ENCODE measurements around the gene RAP2A. TPM values are rescaled to one million over a fixed set of nuclear protein-coding genes. Genes with fewer than 3 reads are reported as not detected.

RAP2A gene
- total and polyA plus RNA-seq, 4 donors, result 3.1 to 37.2 (median 6.7) TPM

DNA sequence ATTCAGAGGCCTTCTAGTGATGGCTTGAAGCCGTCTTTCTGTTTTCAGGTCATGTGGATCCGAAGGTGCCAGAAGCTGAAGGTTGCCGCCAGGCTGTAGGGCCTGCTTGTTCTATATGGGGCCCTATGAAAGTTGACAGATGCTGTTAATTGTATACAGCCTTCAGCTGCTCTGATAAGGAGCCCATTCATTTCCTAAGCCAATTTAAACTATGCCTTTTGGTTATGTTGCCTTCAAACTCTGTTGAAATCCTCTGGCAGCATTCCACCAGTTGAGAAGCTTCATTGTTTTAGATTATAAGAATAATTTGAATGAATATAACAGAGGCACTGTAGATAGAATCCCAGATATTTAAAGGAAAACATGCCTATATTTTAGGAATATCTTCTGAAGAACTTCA is 34.4 kb downstream of the RAP2A start:
- no peaks in the 10 kb centered on the region for H3K4me1 ChIP-seq (ENCODE audit: control insufficient read depth in 4 of 4, insufficient read depth in 4 of 4, low read length in 3 of 4)
- no peak overlapping the region for H3K27ac ChIP-seq (ENCODE audit: low read depth in 1 of 2, low read length in 2 of 2)
- H3K4me3 ChIP-seq (ENCODE audit: low read depth in 1 of 3, low read length in 3 of 3), result no peak overlapping the region
- no peaks in the 10 kb centered on the region for H3K27me3 ChIP-seq (ENCODE audit: control insufficient read depth in 4 of 4, insufficient read depth in 4 of 4, low read length in 3 of 4)
- no peaks in the 10 kb centered on the region for H3K9me3 ChIP-seq (ENCODE audit: control insufficient read depth in 4 of 4, low read length in 3 of 4)
- H3K9ac ChIP-seq (ENCODE audit: low read depth in 1 of 2, low read length in 2 of 2), result no peak overlapping the region
- DNase-seq (ENCODE audit: low spot score), result no peak
- TF ChIP-seq FOXA2 (IDR thresholded peaks at IDR 0.05) (no peak), SP1 (IDR thresholded peaks at IDR 0.05) (no peak), GABPA (IDR thresholded peaks at IDR 0.05 in 1 of 2, conservative IDR thresholded peaks at IDR 0.05 in 1 of 2) (no peak), JUND (IDR thresholded peaks at IDR 0.05) (no peak), RAD21 (IDR thresholded peaks at IDR 0.05) (no peak)
- WGBS, result 94% methylated on average over 3 of the region's 3 CpGs
- peaks cover 0 to 2% (median 0%) of the 10 kb centered on the region in 4 donors for H3K36me3 ChIP-seq (ENCODE audit: control insufficient read depth in 4 of 4, insufficient read depth in 3 of 4, low read depth in 1 of 4, low read length in 3 of 4)

DNA sequence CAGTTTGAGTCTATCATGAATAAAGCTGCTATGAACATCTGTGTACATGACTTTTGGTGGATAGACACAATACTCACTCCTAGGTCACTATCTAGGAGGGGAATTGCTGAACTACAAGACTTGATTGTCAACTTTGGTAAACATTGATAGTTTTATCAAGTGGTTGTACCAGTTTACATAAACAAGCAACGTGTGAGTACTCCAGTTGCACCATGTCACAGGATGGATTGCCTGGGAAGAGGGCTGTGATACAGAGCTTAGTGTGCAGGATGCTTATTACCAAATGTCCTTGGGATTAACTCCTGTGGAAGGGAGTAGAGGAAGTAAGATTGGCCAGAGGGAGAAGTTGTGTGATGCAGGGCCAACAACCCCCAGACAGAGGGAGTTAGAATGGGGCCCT is 37.7 kb downstream of the RAP2A start:
- no peak for TF ChIP-seq RAD21 (IDR thresholded peaks at IDR 0.05)
- no peak for TF ChIP-seq FOXA2 (IDR thresholded peaks at IDR 0.05)
- TF ChIP-seq, protein P1, sequence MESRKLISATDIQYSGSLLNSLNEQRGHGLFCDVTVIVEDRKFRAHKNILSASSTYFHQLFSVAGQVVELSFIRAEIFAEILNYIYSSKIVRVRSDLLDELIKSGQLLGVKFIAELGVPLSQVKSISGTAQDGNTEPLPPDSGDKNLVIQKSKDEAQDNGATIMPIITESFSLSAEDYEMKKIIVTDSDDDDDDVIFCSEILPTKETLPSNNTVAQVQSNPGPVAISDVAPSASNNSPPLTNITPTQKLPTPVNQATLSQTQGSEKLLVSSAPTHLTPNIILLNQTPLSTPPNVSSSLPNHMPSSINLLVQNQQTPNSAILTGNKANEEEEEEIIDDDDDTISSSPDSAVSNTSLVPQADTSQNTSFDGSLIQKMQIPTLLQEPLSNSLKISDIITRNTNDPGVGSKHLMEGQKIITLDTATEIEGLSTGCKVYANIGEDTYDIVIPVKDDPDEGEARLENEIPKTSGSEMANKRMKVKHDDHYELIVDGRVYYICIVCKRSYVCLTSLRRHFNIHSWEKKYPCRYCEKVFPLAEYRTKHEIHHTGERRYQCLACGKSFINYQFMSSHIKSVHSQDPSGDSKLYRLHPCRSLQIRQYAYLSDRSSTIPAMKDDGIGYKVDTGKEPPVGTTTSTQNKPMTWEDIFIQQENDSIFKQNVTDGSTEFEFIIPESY (IDR thresholded peaks at IDR 0.05), result no peak
- no peak for TF ChIP-seq NR2F2 (IDR thresholded peaks at IDR 0.05)
- TF ChIP-seq TAF1 (conservative IDR thresholded peaks at IDR 0.05), result no peak
- no peak for TF ChIP-seq HNF4A (conservative IDR thresholded peaks at IDR 0.05)
- TF ChIP-seq, protein P2, sequence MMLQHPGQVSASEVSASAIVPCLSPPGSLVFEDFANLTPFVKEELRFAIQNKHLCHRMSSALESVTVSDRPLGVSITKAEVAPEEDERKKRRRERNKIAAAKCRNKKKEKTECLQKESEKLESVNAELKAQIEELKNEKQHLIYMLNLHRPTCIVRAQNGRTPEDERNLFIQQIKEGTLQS (IDR thresholded peaks at IDR 0.05), result no peak
- TF ChIP-seq FOXA1 (IDR thresholded peaks at IDR 0.05), result no peak
- TF ChIP-seq, protein P3, sequence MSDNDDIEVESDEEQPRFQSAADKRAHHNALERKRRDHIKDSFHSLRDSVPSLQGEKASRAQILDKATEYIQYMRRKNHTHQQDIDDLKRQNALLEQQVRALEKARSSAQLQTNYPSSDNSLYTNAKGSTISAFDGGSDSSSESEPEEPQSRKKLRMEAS (IDR thresholded peaks at IDR 0.05), result no peak
- TF ChIP-seq RXRA (IDR thresholded peaks at IDR 0.05), result no peak
- TF ChIP-seq GABPA (IDR thresholded peaks at IDR 0.05 in 1 of 2, conservative IDR thresholded peaks at IDR 0.05 in 1 of 2), result no peak
- no peak for DNase-seq (ENCODE audit: low spot score)
- Histone ChIP-seq H3K4me3 (ENCODE audit: low read depth in 1 of 3, low read length in 3 of 3) (no peak overlapping the region), H3K27me3 (ENCODE audit: control insufficient read depth in 4 of 4, insufficient read depth in 4 of 4, low read length in 3 of 4) (no peaks in the 10 kb centered on the region), H3K4me1 (ENCODE audit: control insufficient read depth in 4 of 4, insufficient read depth in 4 of 4, low read length in 3 of 4) (no peaks in the 10 kb centered on the region), H3K27ac (ENCODE audit: low read depth in 1 of 2, low read length in 2 of 2) (no peak overlapping the region), H3K9ac (ENCODE audit: low read depth in 1 of 2, low read length in 2 of 2) (no peak overlapping the region), H3K9me3 (ENCODE audit: control insufficient read depth in 4 of 4, low read length in 3 of 4) (peaks cover 0 to 2% (median 0%) of the 10 kb centered on the region in 4 donors), H3K36me3 (ENCODE audit: control insufficient read depth in 4 of 4, insufficient read depth in 3 of 4, low read depth in 1 of 4, low read length in 3 of 4) (no peaks in the 10 kb centered on the region)
- WGBS, result 48% methylated on average over 1 of the region's 1 CpG

DNA sequence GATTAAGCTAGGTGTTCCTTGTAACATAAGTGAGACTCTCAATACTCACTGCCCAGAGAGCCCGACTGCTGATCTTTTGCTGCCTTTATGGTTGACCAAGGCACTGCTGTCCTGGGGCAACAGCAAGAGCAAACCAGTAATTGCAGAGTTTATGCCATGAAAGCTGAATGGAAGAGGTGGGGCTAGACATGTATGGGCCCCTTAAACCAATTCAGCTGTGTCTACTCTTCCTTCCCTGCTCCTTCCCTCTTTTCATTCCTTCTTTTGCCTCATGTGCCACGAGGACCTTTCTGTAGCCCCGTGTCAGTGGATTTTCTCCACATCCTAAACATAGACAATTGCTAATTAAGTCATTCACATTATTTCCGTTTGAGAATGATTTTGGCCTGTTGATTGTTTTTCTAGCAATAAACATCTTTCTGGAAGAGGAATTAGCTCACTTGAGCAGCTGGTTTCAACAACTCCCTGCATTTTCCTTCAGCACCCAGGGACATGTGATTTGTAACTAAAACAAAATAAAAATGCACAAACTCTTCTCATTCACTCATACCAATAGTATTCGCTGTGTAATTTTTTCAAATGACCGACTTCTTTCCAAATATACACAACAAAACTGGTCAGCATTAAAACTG is 40.5 kb downstream of the RAP2A start:
- H3K27me3 ChIP-seq (ENCODE audit: control insufficient read depth in 4 of 4, insufficient read depth in 4 of 4, low read length in 3 of 4), result no peaks in the 10 kb centered on the region
- no peak overlapping the region for H3K9ac ChIP-seq (ENCODE audit: low read depth in 1 of 2, low read length in 2 of 2)
- WGBS, result 77% methylated on average over 6 of the region's 6 CpGs
- H3K4me3 ChIP-seq (ENCODE audit: low read depth in 1 of 3, low read length in 3 of 3), result no peak overlapping the region
- peaks cover 0 to 2% (median 0%) of the 10 kb centered on the region in 4 donors for H3K9me3 ChIP-seq (ENCODE audit: control insufficient read depth in 4 of 4, low read length in 3 of 4)
- H3K36me3 ChIP-seq (ENCODE audit: control insufficient read depth in 4 of 4, insufficient read depth in 3 of 4, low read depth in 1 of 4, low read length in 3 of 4), result no peaks in the 10 kb centered on the region
- no peak for DNase-seq (ENCODE audit: low spot score)
- no peak overlapping the region for H3K27ac ChIP-seq (ENCODE audit: low read depth in 1 of 2, low read length in 2 of 2)
- H3K4me1 ChIP-seq (ENCODE audit: control insufficient read depth in 4 of 4, insufficient read depth in 4 of 4, low read length in 3 of 4), result no peaks in the 10 kb centered on the region
- TF ChIP-seq GABPA (IDR thresholded peaks at IDR 0.05 in 1 of 2, conservative IDR thresholded peaks at IDR 0.05 in 1 of 2), result no peak
- TF ChIP-seq, protein P1 (IDR thresholded peaks at IDR 0.05), result no peak
- no peak for TF ChIP-seq EGR1 (IDR thresholded peaks at IDR 0.05; ENCODE audit: low read depth in 2 of 2)
- TF ChIP-seq RAD21 (IDR thresholded peaks at IDR 0.05), result no peak
- no peak for TF ChIP-seq JUND (IDR thresholded peaks at IDR 0.05)
- TF ChIP-seq YY1 (IDR thresholded peaks at IDR 0.05), result no peak
- no peak for TF ChIP-seq NR2F2 (IDR thresholded peaks at IDR 0.05)
- TF ChIP-seq, protein P2 (IDR thresholded peaks at IDR 0.05), result no peak
- TF ChIP-seq FOXA1 (IDR thresholded peaks at IDR 0.05), result no peak
- TF ChIP-seq, protein P4, sequence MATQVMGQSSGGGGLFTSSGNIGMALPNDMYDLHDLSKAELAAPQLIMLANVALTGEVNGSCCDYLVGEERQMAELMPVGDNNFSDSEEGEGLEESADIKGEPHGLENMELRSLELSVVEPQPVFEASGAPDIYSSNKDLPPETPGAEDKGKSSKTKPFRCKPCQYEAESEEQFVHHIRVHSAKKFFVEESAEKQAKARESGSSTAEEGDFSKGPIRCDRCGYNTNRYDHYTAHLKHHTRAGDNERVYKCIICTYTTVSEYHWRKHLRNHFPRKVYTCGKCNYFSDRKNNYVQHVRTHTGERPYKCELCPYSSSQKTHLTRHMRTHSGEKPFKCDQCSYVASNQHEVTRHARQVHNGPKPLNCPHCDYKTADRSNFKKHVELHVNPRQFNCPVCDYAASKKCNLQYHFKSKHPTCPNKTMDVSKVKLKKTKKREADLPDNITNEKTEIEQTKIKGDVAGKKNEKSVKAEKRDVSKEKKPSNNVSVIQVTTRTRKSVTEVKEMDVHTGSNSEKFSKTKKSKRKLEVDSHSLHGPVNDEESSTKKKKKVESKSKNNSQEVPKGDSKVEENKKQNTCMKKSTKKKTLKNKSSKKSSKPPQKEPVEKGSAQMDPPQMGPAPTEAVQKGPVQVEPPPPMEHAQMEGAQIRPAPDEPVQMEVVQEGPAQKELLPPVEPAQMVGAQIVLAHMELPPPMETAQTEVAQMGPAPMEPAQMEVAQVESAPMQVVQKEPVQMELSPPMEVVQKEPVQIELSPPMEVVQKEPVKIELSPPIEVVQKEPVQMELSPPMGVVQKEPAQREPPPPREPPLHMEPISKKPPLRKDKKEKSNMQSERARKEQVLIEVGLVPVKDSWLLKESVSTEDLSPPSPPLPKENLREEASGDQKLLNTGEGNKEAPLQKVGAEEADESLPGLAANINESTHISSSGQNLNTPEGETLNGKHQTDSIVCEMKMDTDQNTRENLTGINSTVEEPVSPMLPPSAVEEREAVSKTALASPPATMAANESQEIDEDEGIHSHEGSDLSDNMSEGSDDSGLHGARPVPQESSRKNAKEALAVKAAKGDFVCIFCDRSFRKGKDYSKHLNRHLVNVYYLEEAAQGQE (IDR thresholded peaks at IDR 0.05), result no peak
- no peak for TF ChIP-seq HNF4G (IDR thresholded peaks at IDR 0.05)
- no peak for TF ChIP-seq HNF4A (conservative IDR thresholded peaks at IDR 0.05)
- TF ChIP-seq, protein P3 (IDR thresholded peaks at IDR 0.05), result no peak
- TF ChIP-seq TAF1 (conservative IDR thresholded peaks at IDR 0.05), result no peak

Measured in liver (tissue), 9 donors.